B cell (primary cell): ENCODE measurements around the gene NDUFAF7. TPM values are rescaled to one million over a fixed set of nuclear protein-coding genes. Genes with fewer than 3 reads are reported as not detected.
"Not testable (repeated sequence)": the region's sequence is repeated elsewhere in the genome, so short reads cannot be mapped to it uniquely, and the experiment has no call there.

Experiments used
- ATAC-seq: fragments of 200-7000 bp; cut with Tn5 transposase; one replicate; pipeline ENCODE4 v1.10.0; 2021; ENCODE audit warnings: low read depth, mild to moderate bottlenecking, moderate number of reproducible peaks, moderate library complexity
- CTCF ChIA-PET: fragments of 350-600 bp; sonication (Branson Sonifier 250); formaldehyde crosslinking; loops from one replicate; lab custom pipeline; 2021; ENCODE audit warnings: antibody characterized with exemption, inconsistent platforms; lab: Charles Lee
- POLR2A ChIA-PET: fragments of 350-600 bp; sonication (Branson Sonifier 250); formaldehyde crosslinking; loops from one replicate; lab custom pipeline; 2021; ENCODE audit warnings: antibody characterized with exemption; lab: Charles Lee
- DNase-seq: peaks from one replicate; pipeline ENCODE4 v3.0.0; 2013
- H2AFZ ChIP-seq: 2 replicates; pipeline ENCODE4 v1.6.1; 2012; ENCODE audit warnings: mild to moderate bottlenecking, low read depth, low read length; ENCODE audit not compliant: insufficient read depth, poor library complexity, severe bottlenecking
- H3K27ac ChIP-seq, 2 donors: 1 replicate in 1 of 2; 2 replicates in 1 of 2; pipeline ENCODE4 v1.5.1; 2012 to 2013; ENCODE audit warnings: low read length in 2 of 2, mild to moderate bottlenecking in 2 of 2, moderate library complexity in 1 of 2
- H3K27me3 ChIP-seq, 4 experiments: fragments of 200-600 bp in 1 of 4; sonication (generic) in 1 of 4; replicated peaks in 1 of 4; 1 replicate in 2 of 4; 2 replicates in 2 of 4; pipeline versions ENCODE4 v1.6.1 to v1.7.0; 2013 to 2016; ENCODE audit warnings: low read length in 3 of 4, mild to moderate bottlenecking in 2 of 4, mixed read lengths in 1 of 4, moderate library complexity in 1 of 4; ENCODE audit not compliant: insufficient read depth in 4 of 4, control insufficient read depth in 3 of 4; ENCODE audit errors: control extremely low read depth in 1 of 4
- H3K36me3 ChIP-seq, 2 experiments: replicated peaks in 1 of 2; 1 replicate in 1 of 2; 2 replicates in 1 of 2; pipeline versions ENCODE4 v1.6.1 to v1.7.1; 2013; ENCODE audit warnings: low read length in 1 of 2; ENCODE audit not compliant: insufficient read depth in 2 of 2, control insufficient read depth in 1 of 2; ENCODE audit errors: control extremely low read depth in 1 of 2, extremely low read depth in 1 of 2
- H3K4me1 ChIP-seq, 2 donors: fragments of 200-600 bp in 1 of 2; sonication (generic) in 1 of 2; 1 replicate in 1 of 2; 2 replicates in 1 of 2; pipeline versions ENCODE4 v1.5.1 to v1.6.1; 2013 to 2017; ENCODE audit warnings: low read length in 2 of 2; ENCODE audit not compliant: control insufficient read depth in 2 of 2, insufficient read depth in 2 of 2
- H3K4me2 ChIP-seq: replicated peaks from 2 replicates; pipeline ENCODE3; 2012; ENCODE audit warnings: mild to moderate bottlenecking, low read depth, low read length; ENCODE audit not compliant: poor library complexity, severe bottlenecking
- H3K4me3 ChIP-seq, 5 experiments: fragments of 200-600 bp in 1 of 5; sonication (generic) in 1 of 5; 1 replicate in 3 of 5; 2 replicates in 2 of 5; pipeline versions ENCODE4 v1.5.1 to v1.7.0; 2011 to 2016; ENCODE audit warnings: low read length in 4 of 5, mild to moderate bottlenecking in 4 of 5, low read depth in 2 of 5, control low read depth in 1 of 5, moderate library complexity in 1 of 5; ENCODE audit not compliant: insufficient read depth in 1 of 5; ENCODE audit errors: control extremely low read depth in 1 of 5, extremely low read depth in 1 of 5
- H3K79me2 ChIP-seq: fragments of 200-600 bp; sonication (generic); one replicate; pipeline ENCODE4 v1.6.0; 2016; ENCODE audit warnings: low read length; ENCODE audit not compliant: control insufficient read depth, insufficient read depth
- H3K9ac ChIP-seq: fragments of 200-600 bp; sonication (generic); 2 replicates; pipeline ENCODE4 v1.6.1; 2017; ENCODE audit warnings: mild to moderate bottlenecking, low read length, moderate library complexity
- H3K9me3 ChIP-seq, 3 donors: one replicate each; pipeline versions ENCODE4 v1.6.1 to v1.7.1; 2013; ENCODE audit warnings: low read length in 2 of 3; ENCODE audit not compliant: control insufficient read depth in 2 of 3, insufficient read depth in 1 of 3; ENCODE audit errors: control extremely low read depth in 1 of 3
- H4K20me1 ChIP-seq: 2 replicates; pipeline ENCODE4 v1.6.0; 2012; ENCODE audit warnings: mild to moderate bottlenecking, low read length; ENCODE audit not compliant: insufficient read depth, control insufficient read depth, poor library complexity, severe bottlenecking
- H3K27ac Mint-ChIP-seq: one replicate; pipeline ENCODE4 v1.8.0; 2021; ENCODE audit warnings: mixed read lengths
- H3K27me3 Mint-ChIP-seq: one replicate; pipeline ENCODE4 v1.8.0; 2021; ENCODE audit warnings: mixed read lengths
- H3K4me1 Mint-ChIP-seq: one replicate; pipeline ENCODE4 v1.8.0; 2021; ENCODE audit warnings: mixed read lengths
- H3K4me3 Mint-ChIP-seq: one replicate; pipeline ENCODE4 v1.8.0; 2021; ENCODE audit warnings: mixed read lengths
- H3K9me3 Mint-ChIP-seq: one replicate; pipeline ENCODE4 v1.8.0; 2022; ENCODE audit warnings: mixed read lengths; ENCODE audit not compliant: insufficient read depth
- CTCF ChIP-seq: fragments of 200-600 bp; IDR thresholded peaks from one replicate; pipeline ENCODE4 v1.8.0; 2022; ENCODE audit warnings: antibody characterized with exemption, mild to moderate bottlenecking
- EZH2 ChIP-seq: IDR thresholded peaks from 2 replicates; pipeline ENCODE4 v1.6.1; 2012; ENCODE audit warnings: borderline replicate concordance, low read depth, mild to moderate bottlenecking, moderate library complexity, low read length; ENCODE audit not compliant: insufficient read depth, poor library complexity, severe bottlenecking
- WGBS: methylation state at CpG from one replicate; pipeline ENCODE4 v1.1.5; 2013; ENCODE audit warnings: missing lambda C conversion rate; ENCODE audit not compliant: insufficient coverage; 5-methylcytosine and 5-hydroxymethylcytosine counted together
- intact Hi-C: fragments of 100-400 bp; cut with micrococcal nuclease; formaldehyde crosslinking; loops from one replicate; pipeline ENCODE4 v1.10.0; 2022
- polyA plus RNA-seq: library from polyadenylated mRNA; depleted of rRNA; stranded (reverse); fragments of >200 nt; gene quantifications from 2 replicates; pipeline ENCODE4 v1.2.3, GENCODE V29; 2012
- total RNA-seq, 2 donors: library from RNA; stranded (reverse); fragments of 120-200 nt in 1 of 2; gene quantifications; 1 replicate in 1 of 2; 2 replicates in 1 of 2; pipeline versions ENCODE4 v1.2.3 to v1.2.4, GENCODE V29; 2013 to 2022

Gene NDUFAF7
- total and polyA plus RNA-seq, 2 donors (not counting 1 experiment from before 2014, with no cell fraction given) = 12.2 to 35.4 TPM

GRCh38 chr2:37223131-37223530 is 8.3 kb upstream of the NDUFAF7 start:
- H3K27me3 ChIP-seq = no peaks in the 10 kb centered on the region
- peaks cover 45% of the 10 kb centered on the region for H3K79me2 ChIP-seq
- ATAC-seq = no peak
- CTCF ChIA-PET = interaction anchor here (0.7 to 1.2 kb wide), 2 partner anchors 54 to 655 kb away, joined by 3 read pairs; no protein-coding TSS in a partner anchor
- H3K4me3 ChIP-seq = no peak overlapping the region
- peaks cover 0 to 3% of the 10 kb centered on the region in 2 donors for H3K4me1 ChIP-seq
- TF ChIP-seq EZH2 (no peak), CTCF (no peak)
- Mint-ChIP-seq H3K9me3 (no peaks in the 10 kb centered on the region), H3K4me1 (peaks cover 26% of the 10 kb centered on the region), H3K27me3 (no peaks in the 10 kb centered on the region), H3K4me3 (no peak overlapping the region), H3K27ac (no peak overlapping the region)
- POLR2A ChIA-PET = no interaction called here
- H3K9ac ChIP-seq = no peak overlapping the region
- no peak overlapping the region for H3K4me2 ChIP-seq
- WGBS = 100% methylated on average over 1 of the region's 4 CpGs
- H3K36me3 ChIP-seq = peaks cover 10 to 55% of the 10 kb centered on the region in 2 experiments
- no peaks in the 10 kb centered on the region for H3K9me3 ChIP-seq
- DNase-seq = no peak
- intact Hi-C loops = no loop called here
- H2AFZ ChIP-seq = no peak overlapping the region
- H3K27ac ChIP-seq = no peak overlapping the region
- peaks cover 25% of the 10 kb centered on the region for H4K20me1 ChIP-seq

- no peak overlapping the region for H2AFZ ChIP-seq
- ChIA-PET CTCF (interaction anchor here (1.2 kb wide), 1 partner anchor 55 kb away, joined by 3 read pairs; no protein-coding TSS in a partner anchor), POLR2A (no interaction called here)
- no peaks in the 10 kb centered on the region for H3K27me3 ChIP-seq
- H3K36me3 ChIP-seq = peaks cover 10 to 55% of the 10 kb centered on the region in 2 experiments
- peaks cover 0 to 4% of the 10 kb centered on the region in 2 donors for H3K4me1 ChIP-seq
- no peak for DNase-seq
- no peak overlapping the region for H3K4me2 ChIP-seq
- peaks cover 30% of the 10 kb centered on the region for H4K20me1 ChIP-seq
- peaks cover 54% of the 10 kb centered on the region for H3K79me2 ChIP-seq
- H3K9me3 ChIP-seq = no peaks in the 10 kb centered on the region
- 91% methylated on average over 1 of the region's 1 CpG for WGBS
- no peak overlapping the region for H3K4me3 Mint-ChIP-seq
- no peak for TF ChIP-seq CTCF
- no peak for TF ChIP-seq EZH2
- H3K27me3 Mint-ChIP-seq = no peaks in the 10 kb centered on the region
- H3K27ac ChIP-seq = no peak overlapping the region
- ATAC-seq = no peak
- H3K4me1 Mint-ChIP-seq = peaks cover 28% of the 10 kb centered on the region
- H3K9ac ChIP-seq = no peak overlapping the region
- intact Hi-C loops = no loop called here
- no peak overlapping the region for H3K4me3 ChIP-seq
- no peak overlapping the region for H3K27ac Mint-ChIP-seq
- H3K9me3 Mint-ChIP-seq = no peaks in the 10 kb centered on the region
Measured at GRCh38 chr2:37224063-37224462, 7.4 kb upstream of the NDUFAF7 start.

GRCh38 chr2:37225129-37225528 is 6.3 kb upstream of the NDUFAF7 start:
- H3K27me3 ChIP-seq, H2AFZ ChIP-seq, CTCF ChIA-PET, ATAC-seq, H3K9ac ChIP-seq, H3K27ac ChIP-seq, H3K27me3 Mint-ChIP-seq, DNase-seq, H3K9me3 Mint-ChIP-seq, H3K4me2 ChIP-seq, POLR2A ChIA-PET, intact Hi-C loops, H3K27ac Mint-ChIP-seq, H3K4me3 Mint-ChIP-seq, H3K9me3 ChIP-seq, H3K4me3 ChIP-seq: not testable (repeated sequence)
- Histone ChIP-seq H3K36me3 (peaks cover 7 to 48% of the 10 kb centered on the region in 2 experiments), H4K20me1 (peaks cover 30% of the 10 kb centered on the region), H3K4me1 (peaks cover 8 to 14% of the 10 kb centered on the region in 2 donors), H3K79me2 (peaks cover 65% of the 10 kb centered on the region)
- peaks cover 32% of the 10 kb centered on the region for H3K4me1 Mint-ChIP-seq
- no CpG with 5 or more reads among the region's 2 CpGs for WGBS
